NCI-H2227 (cell line): Measurements from ENCODE around the gene CPSF7.
"Not testable (repeated sequence)": the region's sequence is repeated elsewhere in the genome, so short reads cannot be mapped to it uniquely, and the experiment has no call there.

Experiments used
- DNase-seq: peaks from one replicate; lab custom pipeline; 2025; ENCODE audit not compliant: unreplicated experiment; lab: John Stamatoyannopoulos, UW

Gene CPSF7

GRCh38 chr11:61442616-61443015, 12.8 kb upstream of the CPSF7 start:
- no peak for DNase-seq

- no peak for DNase-seq
Observed at GRCh38 chr11:61439615-61440014, 9.8 kb upstream of the CPSF7 start.

- DNase-seq = no peak
Observed at GRCh38 chr11:61437496-61437895, 7.7 kb upstream of the CPSF7 start.

GRCh38 chr11:61430839-61431238, 1.1 kb upstream of the CPSF7 start:
- not testable (repeated sequence) for DNase-seq

GRCh38 chr11:61429346-61429690, 457 bp downstream of the CPSF7 start:
- DNase-seq = peak; percentile 82

GRCh38 chr11:61425367-61426131, 4.2 kb downstream of the CPSF7 start:
- no peak for DNase-seq

GRCh38 chr11:61422226-61422625, 7.5 kb downstream of the CPSF7 start:
- no peak for DNase-seq

- no peak for DNase-seq
Observed at GRCh38 chr11:61418136-61418535, 11.6 kb downstream of the CPSF7 start.

GRCh38 chr11:61417670-61418069, 12.1 kb downstream of the CPSF7 start:
- DNase-seq = no peak

- no peak for DNase-seq
Observed at GRCh38 chr11:61416941-61417340, 12.8 kb downstream of the CPSF7 start.

GRCh38 chr11:61415381-61415780, 14.4 kb downstream of the CPSF7 start:
- no peak for DNase-seq

- DNase-seq = no peak
Observed at GRCh38 chr11:61414547-61414946, 15.2 kb downstream of the CPSF7 start.

- no peak for DNase-seq
Observed at GRCh38 chr11:61413496-61413895, 16.3 kb downstream of the CPSF7 start.

GRCh38 chr11:61411589-61411988, 18.2 kb downstream of the CPSF7 start:
- DNase-seq = no peak

- no peak for DNase-seq
Observed at GRCh38 chr11:61406991-61407728, 22.6 kb downstream of the CPSF7 start.

- no peak for DNase-seq
Observed at GRCh38 chr11:61406067-61406466, 23.7 kb downstream of the CPSF7 start.

GRCh38 chr11:61404641-61405040, 25.1 kb downstream of the CPSF7 start:
- no peak for DNase-seq

- DNase-seq = no peak
Observed at GRCh38 chr11:61404103-61404502, 25.7 kb downstream of the CPSF7 start.

- no peak for DNase-seq
Observed at GRCh38 chr11:61403658-61404057, 26.1 kb downstream of the CPSF7 start.

- DNase-seq = no peak
Observed at GRCh38 chr11:61401573-61401972, 28.2 kb downstream of the CPSF7 start.

- DNase-seq = no peak
Observed at GRCh38 chr11:61401173-61401572, 28.6 kb downstream of the CPSF7 start.

GRCh38 chr11:61392981-61393595, 36.7 kb downstream of the CPSF7 start:
- peak; percentile 39 for DNase-seq
